Right renal pelvis (tissue), 4 donors: ENCODE data around the gene CDK9. TPM values are rescaled to one million over a fixed set of nuclear protein-coding genes. Genes with fewer than 3 reads are reported as not detected.
A peak's percentile ranks its signal among the peaks of the same experiment; 100 is the strongest.
"Not testable (repeated sequence)": the region's sequence is repeated elsewhere in the genome, so short reads cannot be mapped to it uniquely, and the experiment has no call there.

Source experiments
- DNase-seq, 4 donors: peaks; one replicate each; pipeline ENCODE4 v3.0.0-alpha.2; 2013; ENCODE audit warnings: low read depth in 4 of 4, low spot score in 3 of 4, missing footprints in 1 of 4
- polyA plus RNA-seq, 4 donors: library from polyadenylated mRNA; unstranded; fragments of 120-200 nt; gene quantifications; one replicate each; pipeline ENCODE4 v1.2.1, GENCODE V29; 2013; ENCODE audit not compliant: insufficient read length in 4 of 4

The CDK9 gene
- polyA plus RNA-seq, 4 donors, result 64.6 to 83.1 (median 70.5) TPM

DNA sequence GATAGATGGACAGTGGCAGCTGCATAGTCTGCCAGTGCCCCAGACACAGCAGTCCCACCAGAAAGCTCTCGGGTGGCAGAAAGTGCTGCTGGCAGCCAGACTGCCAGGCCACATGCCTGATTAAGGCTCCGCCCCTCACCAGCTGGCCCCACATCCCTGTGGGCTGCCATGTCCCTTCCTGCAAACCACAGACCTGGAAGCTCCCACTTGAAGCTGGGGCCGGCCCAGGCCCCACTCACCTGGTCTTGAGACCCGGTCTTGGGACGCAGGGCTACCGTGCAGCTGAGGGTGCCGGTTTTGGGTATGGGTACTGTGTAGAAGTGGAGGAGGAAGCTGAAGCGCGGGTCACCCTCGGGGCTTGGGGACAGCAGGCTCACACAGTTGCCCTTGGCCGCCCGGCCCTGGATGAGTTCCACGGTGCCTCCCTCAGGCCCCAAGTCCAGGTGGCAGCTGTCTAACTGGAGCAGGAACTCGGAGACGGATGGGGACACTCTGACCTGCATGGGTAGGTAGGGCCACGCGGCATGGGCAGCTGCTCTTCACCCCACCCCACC lies 32.1 kb downstream of the CDK9 start:
- no peak for DNase-seq

DNA sequence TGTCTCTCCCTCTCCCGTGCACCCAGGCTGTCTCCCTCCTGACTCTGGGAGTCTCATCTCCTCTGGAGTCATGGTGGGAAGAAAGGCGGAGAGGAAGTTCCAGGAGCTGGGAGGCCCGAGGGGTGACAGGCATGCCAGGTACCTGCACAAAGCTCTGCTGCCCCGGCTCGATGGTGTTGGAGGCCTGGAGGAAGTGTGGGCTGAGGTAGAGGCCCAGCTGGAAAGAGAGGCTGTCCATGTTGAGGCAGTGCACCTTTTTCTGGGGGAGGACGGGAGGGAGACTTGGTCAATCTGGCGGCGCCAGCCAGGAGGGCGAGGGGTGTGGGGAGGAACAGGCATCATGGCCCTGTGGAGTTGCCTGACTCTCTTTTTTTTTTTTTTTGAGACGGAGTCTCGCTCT lies 32.7 kb downstream of the CDK9 start:
- DNase-seq, result no peak

DNA sequence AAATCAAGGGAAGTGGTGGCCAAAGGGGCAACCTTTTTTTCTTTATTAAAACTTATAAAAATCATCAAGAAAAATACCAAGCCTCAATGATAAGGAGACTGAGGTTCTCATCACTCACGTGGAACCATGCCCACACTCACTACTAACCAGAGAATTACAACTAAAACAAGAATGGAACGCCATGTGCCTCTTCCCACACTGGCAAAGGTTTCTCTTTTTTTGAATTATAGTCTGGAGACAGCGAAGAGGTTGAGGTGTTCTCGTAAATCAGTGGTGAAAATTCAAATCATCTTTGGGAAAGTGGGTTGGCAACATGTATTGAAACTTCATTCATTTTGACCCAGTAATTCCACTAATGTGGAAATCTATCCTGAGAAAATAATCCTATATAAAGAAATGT lies 36.3 kb downstream of the CDK9 start:
- no peak for DNase-seq

DNA sequence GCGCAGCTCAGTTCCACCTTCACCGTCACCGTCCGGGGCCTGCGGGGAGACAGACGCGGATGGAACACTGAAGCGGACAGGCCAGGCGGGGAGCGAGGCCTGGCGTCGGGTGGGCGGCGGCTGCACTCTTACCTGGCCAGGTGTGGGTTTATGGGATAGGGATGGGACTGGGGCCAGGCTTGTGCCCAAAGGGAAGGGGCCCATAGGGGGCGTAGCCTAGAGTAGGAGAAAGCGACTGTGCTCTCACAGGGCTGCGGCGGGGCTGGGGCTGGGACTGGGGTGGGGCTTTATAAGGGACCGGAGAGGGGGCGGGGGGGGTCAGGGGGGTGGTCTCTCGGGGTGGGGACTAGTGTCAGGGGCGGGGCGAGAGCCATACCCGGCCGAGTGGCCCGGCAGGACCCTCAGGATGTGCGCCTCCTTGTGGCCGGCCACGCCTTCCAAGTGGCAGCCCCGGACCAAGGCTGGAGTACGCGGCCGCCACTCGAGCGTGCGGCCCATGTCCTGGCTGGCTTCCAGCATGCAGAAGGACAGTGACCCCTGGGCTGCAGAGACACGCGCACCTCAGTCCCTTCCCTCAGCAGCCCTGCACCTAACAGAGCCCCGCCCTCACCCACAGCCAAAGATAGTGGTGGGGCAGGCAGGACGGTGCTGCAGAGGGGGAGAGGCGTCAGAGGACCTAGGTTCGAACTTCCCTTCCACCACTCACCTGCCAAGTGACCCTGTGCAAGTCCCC lies 39.7 kb downstream of the CDK9 start:
- DNase-seq, result no peak

DNA sequence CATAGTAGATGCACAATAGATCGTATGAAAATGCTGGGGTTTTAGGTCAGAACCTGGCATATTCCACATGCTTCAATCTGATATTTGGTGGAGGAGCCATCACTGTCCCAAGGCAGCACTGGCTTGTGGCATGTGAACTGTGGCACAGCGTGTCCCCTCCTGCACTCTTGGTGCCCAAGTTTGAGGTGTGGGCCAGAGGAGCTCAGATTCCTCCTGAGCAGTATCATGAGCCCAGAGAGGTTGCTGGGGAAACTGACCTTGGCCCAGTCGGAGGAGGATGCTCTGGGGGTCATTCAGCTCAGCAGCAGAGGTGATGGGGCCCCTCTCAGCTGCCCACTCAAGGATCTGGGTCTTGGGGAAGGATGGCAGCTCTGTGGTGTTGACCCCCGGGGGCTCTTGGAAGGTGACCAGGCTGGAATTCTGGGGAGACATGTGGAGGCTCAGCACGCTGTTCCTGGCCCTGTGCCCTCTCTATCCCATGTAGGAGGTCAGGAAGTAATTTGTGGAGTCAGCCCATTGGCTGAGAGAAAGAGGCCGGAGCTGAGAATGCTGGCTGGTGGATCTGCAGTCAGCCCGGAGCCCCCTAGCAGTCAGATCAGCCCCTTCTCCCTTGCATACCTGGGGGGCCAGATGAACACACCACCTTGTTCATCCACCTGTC lies 40.5 kb downstream of the CDK9 start:
- no peak for DNase-seq

DNA sequence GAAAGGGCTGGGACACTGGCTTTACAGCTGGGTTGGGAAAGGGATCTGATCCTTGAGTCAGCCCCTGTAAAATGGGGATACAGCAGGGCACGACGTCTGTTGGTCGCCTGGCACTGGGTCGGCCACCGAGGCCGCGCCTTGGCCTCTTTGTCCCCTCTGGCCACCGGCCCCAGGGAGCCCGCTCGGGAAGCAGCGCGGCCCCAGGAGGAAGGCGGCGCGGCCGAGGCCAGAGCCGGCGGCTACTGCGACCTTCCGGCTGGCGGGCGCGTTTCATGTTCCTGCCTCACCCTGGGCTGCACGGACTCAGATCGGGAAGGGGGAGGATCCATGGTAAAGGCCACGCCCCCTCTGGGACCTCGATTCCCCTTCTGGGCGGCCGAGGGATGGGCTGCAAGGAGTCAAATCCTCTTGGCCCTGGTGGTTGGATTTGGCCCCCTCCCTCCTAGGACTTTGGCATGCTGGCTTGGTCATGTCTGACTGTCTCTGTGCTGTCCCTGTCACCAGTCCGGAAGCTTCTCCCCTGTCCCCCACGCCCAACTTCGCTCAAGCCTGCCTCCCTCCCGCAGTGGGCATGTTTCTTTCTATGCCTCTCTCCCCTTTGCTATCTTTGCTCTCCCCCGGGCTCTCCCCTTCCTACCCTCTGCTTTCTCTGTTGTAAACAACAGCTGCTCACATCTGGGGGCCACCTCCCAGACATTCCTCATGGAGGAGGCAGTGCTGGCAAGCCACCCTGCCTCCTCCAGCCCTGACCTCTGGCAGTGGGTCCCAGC lies 42.6 kb downstream of the CDK9 start:
- DNase-seq, result peak; percentile 72 to 77 (median 76)

DNA sequence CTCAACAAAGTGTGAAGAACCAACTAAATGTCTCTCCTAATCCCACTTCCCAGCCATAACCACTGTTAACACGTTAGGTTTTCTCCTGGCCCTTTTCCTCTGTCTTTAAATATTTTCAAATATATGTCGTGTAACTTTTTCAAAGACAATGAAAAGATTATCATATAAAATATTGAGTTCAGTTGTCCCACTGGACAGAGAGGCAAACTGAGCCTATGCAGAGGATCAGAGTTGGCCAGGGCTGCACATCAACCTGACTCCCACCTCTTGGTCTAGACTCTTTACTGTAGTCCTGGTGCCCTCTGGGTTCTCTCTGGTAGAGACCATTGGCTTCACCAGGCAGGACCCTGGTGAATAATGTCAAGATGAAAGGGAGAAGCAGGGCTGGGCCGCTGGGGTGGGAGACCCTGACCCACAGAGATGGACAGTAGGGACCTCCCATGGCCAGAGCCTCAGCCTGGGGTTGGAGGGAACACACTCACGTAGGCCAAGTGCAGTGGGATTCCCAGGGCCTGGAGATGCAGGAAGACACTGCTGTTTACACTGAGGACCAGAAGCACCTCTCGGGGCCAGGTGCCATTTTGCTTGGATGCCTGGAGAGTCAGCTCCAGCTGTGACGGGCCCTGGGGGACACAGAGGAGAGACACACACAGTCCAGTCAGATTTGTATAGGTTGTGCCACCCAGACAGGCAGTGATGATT lies 43.5 kb downstream of the CDK9 start:
- DNase-seq, result no peak

DNA sequence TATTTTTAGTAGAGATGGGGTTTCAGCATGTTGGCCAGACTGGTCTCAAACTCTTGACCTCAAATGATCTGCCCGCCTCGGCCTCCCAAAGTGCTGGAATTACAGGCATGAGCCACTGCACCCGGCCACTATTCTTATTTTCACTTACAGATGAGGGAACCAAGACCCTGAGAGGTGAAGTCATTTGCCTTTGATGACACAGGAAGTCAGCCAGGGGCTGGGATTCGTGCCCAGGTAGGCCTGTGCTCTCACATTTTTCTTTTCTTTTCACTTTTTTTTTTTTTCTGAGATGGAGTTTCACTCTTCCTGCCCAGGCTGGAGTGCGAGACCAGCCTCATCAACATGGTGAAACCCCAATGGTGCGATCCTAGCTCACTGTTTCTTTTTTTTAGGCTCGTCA lies 46.4 kb downstream of the CDK9 start:
- DNase-seq, result no peak

DNA sequence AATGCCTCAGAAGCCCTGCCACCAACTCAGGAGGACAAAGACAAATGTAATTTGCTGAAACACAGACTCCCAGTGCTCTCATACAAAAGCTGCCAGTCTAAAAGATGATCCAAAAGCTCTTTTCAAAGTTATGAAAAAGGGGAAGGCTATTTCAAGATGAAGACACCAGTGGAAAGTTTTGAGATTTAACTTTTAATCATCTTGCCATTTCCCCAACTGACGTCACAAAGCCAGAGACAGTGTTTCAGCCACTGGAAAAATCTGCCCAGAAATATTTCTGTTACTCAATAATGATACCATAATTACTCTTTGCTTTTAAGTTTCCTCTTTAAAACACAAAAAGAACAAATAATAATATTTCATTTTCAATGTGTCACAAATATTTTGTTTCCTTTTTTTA lies 47.7 kb downstream of the CDK9 start:
- no peak for DNase-seq

DNA sequence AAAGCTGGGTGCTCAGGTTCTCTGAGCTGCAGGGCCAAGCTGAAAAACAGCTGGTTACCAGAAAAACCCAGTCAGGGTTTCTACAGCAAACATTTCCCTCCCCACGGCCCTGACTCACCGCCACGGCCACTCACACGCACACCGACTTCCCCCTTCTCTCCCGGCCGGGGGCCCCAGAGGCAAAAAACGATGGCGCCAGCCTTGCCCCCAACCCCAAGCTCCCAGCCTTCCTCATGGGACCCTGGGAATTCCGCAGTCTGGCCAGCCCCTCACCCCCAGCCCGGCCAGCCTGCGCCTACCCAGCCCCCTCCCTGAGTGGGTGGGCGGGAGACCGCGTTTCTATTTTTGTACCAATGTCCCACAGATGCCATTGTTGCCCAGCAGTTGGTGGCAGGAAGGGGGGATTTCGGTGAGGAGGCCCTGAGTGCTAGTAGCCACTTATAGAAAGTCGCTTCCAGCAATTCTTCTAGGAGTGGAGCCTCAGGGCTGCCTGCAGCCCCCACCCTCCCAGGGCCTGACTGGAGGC lies 50.2 kb downstream of the CDK9 start:
- DNase-seq, result no peak

DNA sequence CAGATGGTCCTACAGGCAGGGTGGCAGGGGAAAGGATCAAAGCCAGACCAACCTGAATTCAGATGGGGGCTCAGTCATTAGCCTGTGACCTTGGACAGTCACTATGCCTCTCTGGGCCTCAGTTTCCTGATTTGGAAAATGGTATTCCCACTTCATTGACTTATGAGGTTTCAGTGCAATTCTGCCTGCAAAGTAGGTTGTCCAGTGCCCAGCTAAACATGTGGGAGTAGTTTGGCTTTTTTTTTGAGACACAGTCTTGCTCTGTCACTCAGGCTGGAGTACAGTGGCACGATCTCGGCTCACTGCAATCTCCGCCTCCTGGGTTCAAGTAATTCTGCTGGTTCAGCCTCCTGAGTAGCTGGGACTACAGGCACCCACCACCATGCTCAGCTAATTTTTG lies 50.7 kb downstream of the CDK9 start:
- DNase-seq, result not testable (repeated sequence)

DNA sequence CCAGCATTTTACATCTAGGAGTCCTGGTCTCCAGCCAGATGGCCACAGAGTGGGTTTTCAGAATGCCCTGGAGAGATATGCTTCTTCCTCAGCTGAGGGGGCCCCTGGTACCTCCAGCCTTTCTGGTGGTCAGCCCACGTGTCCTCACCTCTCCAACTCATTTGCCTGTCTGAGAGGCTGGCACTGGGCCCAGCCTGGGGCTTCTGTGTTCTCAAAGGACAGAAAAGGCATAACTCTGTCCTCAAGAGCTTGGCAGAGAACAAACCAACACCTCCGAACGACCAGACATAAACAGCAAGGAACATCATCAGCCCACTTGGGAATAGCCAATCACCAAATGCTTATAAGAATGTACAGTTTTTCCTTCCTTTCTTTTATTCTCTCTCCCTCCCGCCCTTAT lies 51.5 kb downstream of the CDK9 start:
- no peak for DNase-seq

- no peak for DNase-seq
Measured at GRCh38 chr9:127838375-127839078, 52.7 kb downstream of the CDK9 start.

Other genes with a start within 250 kb of the CDK9 start
- 10 to 100 TPM; 27.2 to 33.1 (median 30.8) TPM for gene STXBP1, start 173.8 kb upstream of the CDK9 start, polyA plus RNA-seq
- 1 to 10 TPM; 3.8 to 5.7 (median 4.8) TPM for gene CFAP157, start 79.0 kb upstream of the CDK9 start, polyA plus RNA-seq
- 10 to 100 TPM in 1 of 4 donors, 1 to 10 TPM in 3; 8.9 to 16.3 (median 9.5) TPM for gene PTRH1, start 70.4 kb upstream of the CDK9 start, polyA plus RNA-seq
- under 1 TPM; 0.12 to 0.24 (median 0.17) TPM for gene TTC16, start 70.0 kb upstream of the CDK9 start, polyA plus RNA-seq
- 10 to 100 TPM; 12.4 to 19.1 (median 16.6) TPM for gene TOR2A, start 50.7 kb upstream of the CDK9 start, polyA plus RNA-seq
- gene SH2D3C, start 7.4 kb upstream of the CDK9 start, polyA plus RNA-seq, result 10 to 100 TPM; 15.1 to 18.6 (median 16.1) TPM
- 10 to 100 TPM; 41.5 to 46.2 (median 42.6) TPM for gene FPGS, start 16.8 kb downstream of the CDK9 start, polyA plus RNA-seq
- 10 to 100 TPM; 80.0 to 96.4 (median 94.8) TPM for gene ENG, start 68.6 kb downstream of the CDK9 start, polyA plus RNA-seq
- gene AK1, start 91.6 kb downstream of the CDK9 start, polyA plus RNA-seq, result 10 to 100 TPM; 40.7 to 53.8 (median 45.1) TPM
- 10 to 100 TPM; 44.5 to 49.1 (median 46.9) TPM for gene ST6GALNAC6, start 113.6 kb downstream of the CDK9 start, polyA plus RNA-seq
- 10 to 100 TPM; 11.3 to 15.6 (median 12.6) TPM for gene ST6GALNAC4, start 131.0 kb downstream of the CDK9 start, polyA plus RNA-seq
- 1 to 10 TPM; 1.0 to 2.3 (median 2.1) TPM for gene PIP5KL1, start 144.7 kb downstream of the CDK9 start, polyA plus RNA-seq
- 10 to 100 TPM; 36.0 to 38.2 (median 36.9) TPM for gene DPM2, start 151.8 kb downstream of the CDK9 start, polyA plus RNA-seq
- gene EEIG1, start 195.0 kb downstream of the CDK9 start, polyA plus RNA-seq, result 10 to 100 TPM; 32.1 to 45.7 (median 37.3) TPM